ENCODE measurements around the gene CCDC92B.

The CCDC92B gene

DNA sequence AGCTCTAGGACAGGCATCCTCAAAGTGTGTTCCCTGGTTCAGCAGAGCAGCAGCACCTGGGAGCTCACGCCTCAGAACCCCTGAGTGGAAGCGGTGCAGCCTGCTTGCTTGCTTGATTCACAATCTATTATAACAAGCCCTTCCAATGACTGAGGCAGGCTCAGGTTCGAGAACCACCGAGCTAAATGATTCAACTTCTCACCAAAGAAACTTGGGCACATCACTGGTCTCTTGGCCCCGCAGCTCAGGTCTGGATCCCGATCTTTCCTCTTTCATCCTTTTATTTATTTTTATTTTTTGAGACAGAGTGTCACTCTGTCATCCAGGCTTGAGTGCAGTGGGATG lies 62.4 kb downstream of the CCDC92B start:
- no peak overlapping the region for H3K4me3 ChIP-seq (ENCODE audit: low read depth, low read length)
- DNase-seq (ENCODE audit: low read depth): no peak
- TF ChIP-seq MYC (IDR thresholded peaks at IDR 0.05; ENCODE audit: low read depth, low read length) (no peak), POLR2A (IDR thresholded peaks at IDR 0.05; ENCODE audit: extremely low read depth, insufficient read length) (no peak)
- TF ChIP-seq, protein P1, sequence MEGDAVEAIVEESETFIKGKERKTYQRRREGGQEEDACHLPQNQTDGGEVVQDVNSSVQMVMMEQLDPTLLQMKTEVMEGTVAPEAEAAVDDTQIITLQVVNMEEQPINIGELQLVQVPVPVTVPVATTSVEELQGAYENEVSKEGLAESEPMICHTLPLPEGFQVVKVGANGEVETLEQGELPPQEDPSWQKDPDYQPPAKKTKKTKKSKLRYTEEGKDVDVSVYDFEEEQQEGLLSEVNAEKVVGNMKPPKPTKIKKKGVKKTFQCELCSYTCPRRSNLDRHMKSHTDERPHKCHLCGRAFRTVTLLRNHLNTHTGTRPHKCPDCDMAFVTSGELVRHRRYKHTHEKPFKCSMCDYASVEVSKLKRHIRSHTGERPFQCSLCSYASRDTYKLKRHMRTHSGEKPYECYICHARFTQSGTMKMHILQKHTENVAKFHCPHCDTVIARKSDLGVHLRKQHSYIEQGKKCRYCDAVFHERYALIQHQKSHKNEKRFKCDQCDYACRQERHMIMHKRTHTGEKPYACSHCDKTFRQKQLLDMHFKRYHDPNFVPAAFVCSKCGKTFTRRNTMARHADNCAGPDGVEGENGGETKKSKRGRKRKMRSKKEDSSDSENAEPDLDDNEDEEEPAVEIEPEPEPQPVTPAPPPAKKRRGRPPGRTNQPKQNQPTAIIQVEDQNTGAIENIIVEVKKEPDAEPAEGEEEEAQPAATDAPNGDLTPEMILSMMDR (IDR thresholded peaks at IDR 0.05; ENCODE audit: low read depth, low read length): no peak
- TF ChIP-seq, protein P2, sequence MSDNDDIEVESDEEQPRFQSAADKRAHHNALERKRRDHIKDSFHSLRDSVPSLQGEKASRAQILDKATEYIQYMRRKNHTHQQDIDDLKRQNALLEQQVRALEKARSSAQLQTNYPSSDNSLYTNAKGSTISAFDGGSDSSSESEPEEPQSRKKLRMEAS (IDR thresholded peaks at IDR 0.05; ENCODE audit: low read depth, low read length): no peak

DNA sequence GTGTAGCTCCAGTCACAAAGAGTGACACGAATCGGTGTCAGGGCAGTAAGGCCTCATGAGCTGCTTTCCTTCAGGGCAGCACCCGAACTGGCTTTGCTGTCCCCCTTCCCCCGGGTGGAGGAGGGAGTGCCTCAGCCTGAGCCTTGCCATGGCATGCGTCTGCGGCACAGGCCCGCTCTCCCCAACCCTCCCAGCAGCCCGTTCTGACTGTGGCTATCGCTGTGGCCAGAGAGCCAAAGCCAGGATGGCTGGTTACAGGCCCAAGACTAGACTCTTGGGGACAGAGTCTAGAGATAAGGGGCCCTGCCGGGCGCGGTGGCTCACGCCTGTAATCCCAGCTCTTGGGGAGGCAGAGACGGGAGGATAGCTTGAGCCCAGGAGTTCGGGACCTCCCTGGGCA lies 63.8 kb downstream of the CCDC92B start:
- no peak overlapping the region for H3K4me3 ChIP-seq (ENCODE audit: low read depth, low read length)
- no peak for TF ChIP-seq MYC (IDR thresholded peaks at IDR 0.05; ENCODE audit: low read depth, low read length)
- TF ChIP-seq, protein P1 (IDR thresholded peaks at IDR 0.05; ENCODE audit: low read depth, low read length): no peak
- TF ChIP-seq, protein P2 (IDR thresholded peaks at IDR 0.05; ENCODE audit: low read depth, low read length): no peak
- TF ChIP-seq POLR2A (IDR thresholded peaks at IDR 0.05; ENCODE audit: extremely low read depth, insufficient read length): no peak
- DNase-seq (ENCODE audit: low read depth): no peak

DNA sequence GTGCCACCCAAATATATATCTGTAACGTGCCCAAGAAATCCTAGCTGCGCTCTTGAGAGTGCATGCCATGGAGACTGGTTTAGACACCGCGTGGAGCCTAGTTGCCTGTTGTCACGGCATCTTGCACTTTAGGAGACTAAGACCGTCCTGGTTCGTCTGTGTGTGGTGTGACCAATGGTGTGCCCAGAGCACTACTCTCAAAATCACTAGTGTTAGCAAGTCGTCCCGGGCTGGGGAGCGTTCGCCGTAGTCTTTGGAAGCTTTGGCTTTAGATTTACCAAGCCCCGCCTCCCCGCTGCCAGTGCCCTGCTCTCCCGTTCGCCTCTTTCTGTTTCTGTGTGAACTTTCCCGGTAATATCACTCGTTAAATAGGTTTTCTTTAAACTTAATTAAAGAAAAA lies 64.9 kb downstream of the CCDC92B start:
- TF ChIP-seq, protein P1 (IDR thresholded peaks at IDR 0.05; ENCODE audit: low read depth, low read length): no peak
- no peak for TF ChIP-seq MYC (IDR thresholded peaks at IDR 0.05; ENCODE audit: low read depth, low read length)
- TF ChIP-seq POLR2A (IDR thresholded peaks at IDR 0.05; ENCODE audit: extremely low read depth, insufficient read length): no peak
- TF ChIP-seq, protein P2 (IDR thresholded peaks at IDR 0.05; ENCODE audit: low read depth, low read length): no peak
- H3K4me3 ChIP-seq (ENCODE audit: low read depth, low read length): no peak overlapping the region
- DNase-seq (ENCODE audit: low read depth): no peak

DNA sequence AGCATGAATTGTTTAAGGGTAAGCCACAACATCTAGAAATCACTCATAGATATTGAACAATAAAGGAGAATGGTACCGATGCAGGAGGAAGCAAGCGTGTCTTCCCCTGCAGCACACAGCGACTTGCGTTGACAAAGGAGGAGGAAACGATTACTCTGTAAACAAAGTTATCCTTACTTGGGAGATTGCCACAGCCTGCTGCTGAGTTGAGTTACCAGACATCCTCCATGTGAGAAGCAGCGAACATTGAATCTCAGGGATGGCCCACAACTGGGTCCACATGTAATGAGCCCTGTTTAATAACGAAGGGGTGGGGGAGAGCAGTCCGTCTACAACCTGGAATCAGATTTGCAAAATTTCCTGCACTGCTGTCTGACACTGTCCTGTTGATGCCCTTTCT lies 65.5 kb downstream of the CCDC92B start:
- H3K4me3 ChIP-seq (ENCODE audit: low read depth, low read length): no peak overlapping the region
- DNase-seq (ENCODE audit: low read depth): no peak
- TF ChIP-seq, protein P1 (IDR thresholded peaks at IDR 0.05; ENCODE audit: low read depth, low read length): no peak
- TF ChIP-seq MYC (IDR thresholded peaks at IDR 0.05; ENCODE audit: low read depth, low read length) (no peak), POLR2A (IDR thresholded peaks at IDR 0.05; ENCODE audit: extremely low read depth, insufficient read length) (no peak)
- TF ChIP-seq, protein P2 (IDR thresholded peaks at IDR 0.05; ENCODE audit: low read depth, low read length): no peak

DNA sequence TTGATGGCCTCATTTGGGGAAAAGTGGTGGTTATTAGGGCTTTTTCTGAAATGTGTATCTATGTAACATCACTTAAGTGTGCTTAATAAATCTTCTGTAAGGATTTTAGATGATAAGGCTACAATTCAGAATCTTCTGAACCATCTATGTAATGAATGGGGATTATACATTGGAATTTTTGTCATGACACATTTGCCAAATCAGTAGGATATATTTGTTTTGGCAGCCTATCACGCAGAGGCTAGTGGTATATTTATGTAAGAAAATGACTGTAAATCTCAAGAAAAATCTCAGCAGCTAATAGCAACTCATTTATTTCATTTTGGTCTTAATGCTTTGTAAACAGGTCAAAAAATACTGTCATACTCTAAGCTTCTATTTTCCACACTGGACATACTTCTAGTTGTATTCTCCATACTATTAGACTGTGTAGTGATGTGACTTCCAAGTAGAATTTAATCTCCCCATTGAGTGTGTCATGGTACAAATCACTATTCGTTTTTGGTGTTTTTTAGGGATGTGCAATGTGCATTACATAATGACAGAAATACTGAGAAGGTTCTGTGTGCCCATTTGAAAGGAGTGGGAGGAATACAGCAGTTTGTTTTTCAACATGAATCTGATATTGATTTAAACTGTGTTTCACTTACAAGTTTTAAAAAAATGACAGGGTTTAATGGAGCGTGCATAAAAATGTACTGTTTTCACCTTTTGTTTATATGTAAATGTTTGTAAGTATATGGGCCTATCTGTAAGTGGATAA lies 67.1 kb downstream of the CCDC92B start:
- H3K4me3 ChIP-seq (ENCODE audit: low read depth, low read length): no peak overlapping the region
- TF ChIP-seq, protein P1 (IDR thresholded peaks at IDR 0.05; ENCODE audit: low read depth, low read length): no peak
- TF ChIP-seq, protein P2 (IDR thresholded peaks at IDR 0.05; ENCODE audit: low read depth, low read length): no peak
- TF ChIP-seq MYC (IDR thresholded peaks at IDR 0.05; ENCODE audit: low read depth, low read length): no peak
- no peak for TF ChIP-seq POLR2A (IDR thresholded peaks at IDR 0.05; ENCODE audit: extremely low read depth, insufficient read length)
- DNase-seq (ENCODE audit: low read depth): no peak

Data from NB4 (cell line).